Activated naive CD4-positive, alpha-beta T cell treated with anti-CD3 and anti-CD28 coated beads, Interleukin-2, amount 50 U/mL, for 24 hours (primary cell): ENCODE data around the gene SLX9.
A peak's percentile ranks its signal among the peaks of the same experiment; 100 is the strongest.

Experiments used
- H3K27ac Mint-ChIP-seq: one replicate; pipeline ENCODE4 v1.8.0; 2021; ENCODE audit warnings: mild to moderate bottlenecking, mixed read lengths
- H3K27me3 Mint-ChIP-seq: one replicate; pipeline ENCODE4 v1.8.0; 2021; ENCODE audit warnings: mixed read lengths
- H3K36me3 Mint-ChIP-seq: one replicate; pipeline ENCODE4 v1.8.0; 2021; ENCODE audit warnings: mixed read lengths
- H3K4me1 Mint-ChIP-seq: one replicate; pipeline ENCODE4 v1.8.0; 2021; ENCODE audit warnings: mixed read lengths
- H3K4me3 Mint-ChIP-seq: one replicate; pipeline ENCODE4 v1.8.0; 2021; ENCODE audit warnings: mild to moderate bottlenecking, mixed read lengths
- H3K9me3 Mint-ChIP-seq: one replicate; pipeline ENCODE4 v1.8.0; 2021; ENCODE audit warnings: mixed read lengths

The SLX9 gene

DNA sequence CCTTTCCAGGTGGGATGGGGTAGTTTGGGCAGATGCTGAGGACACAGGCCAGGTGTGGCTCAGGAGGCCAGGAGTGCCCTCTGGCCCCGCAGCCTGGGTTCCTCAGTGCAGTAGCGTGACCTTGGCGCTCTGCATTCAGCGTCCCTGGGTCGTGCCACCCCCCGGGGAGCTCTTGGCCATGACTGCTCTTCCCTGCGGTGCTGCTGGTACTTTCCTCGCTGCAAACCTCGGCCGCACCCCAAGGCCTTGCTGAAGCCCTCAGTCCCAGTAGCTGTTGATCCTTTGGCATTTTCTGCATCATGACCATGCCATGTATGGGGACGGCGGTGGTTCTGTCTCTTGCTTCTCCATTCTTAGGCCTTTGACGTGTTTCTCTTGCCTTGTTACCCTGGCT is 13.8 kb downstream of the SLX9 start:
- no peak overlapping the region for H3K27ac Mint-ChIP-seq
- no peak overlapping the region for H3K4me3 Mint-ChIP-seq
- H3K36me3 Mint-ChIP-seq: peaks cover 4% of the 10 kb centered on the region
- H3K4me1 Mint-ChIP-seq: peaks cover 16% of the 10 kb centered on the region
- no peaks in the 10 kb centered on the region for H3K9me3 Mint-ChIP-seq
- no peaks in the 10 kb centered on the region for H3K27me3 Mint-ChIP-seq

DNA sequence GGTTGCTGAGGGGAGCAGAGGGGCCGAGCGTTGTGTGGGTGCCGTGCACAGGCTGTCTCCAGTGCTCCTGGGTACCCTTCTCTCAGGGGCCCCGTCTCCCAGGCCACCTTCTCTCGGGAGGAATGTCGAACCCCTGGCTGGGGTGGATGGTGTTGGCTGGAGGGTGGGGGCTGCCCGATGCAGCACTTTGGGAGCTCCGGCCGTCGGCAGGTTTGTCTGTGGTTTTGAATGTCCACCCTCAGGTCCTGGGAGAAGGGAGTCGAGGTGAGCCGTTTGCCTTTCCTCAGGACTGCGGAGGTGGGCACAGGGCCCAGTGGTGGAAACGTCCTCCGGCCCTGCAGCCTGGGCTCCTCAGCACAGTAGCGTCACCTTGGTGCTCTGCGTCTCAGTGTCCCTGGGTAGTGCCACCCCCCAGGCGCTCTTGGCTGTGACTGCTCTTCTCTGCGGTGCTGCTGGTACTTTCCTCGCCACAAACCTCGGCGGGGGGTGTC is 14.5 kb downstream of the SLX9 start:
- Mint-ChIP-seq H3K27me3 (no peaks in the 10 kb centered on the region), H3K4me3 (no peak overlapping the region), H3K36me3 (peaks cover 5% of the 10 kb centered on the region), H3K27ac (no peak overlapping the region), H3K4me1 (peaks cover 16% of the 10 kb centered on the region), H3K9me3 (no peaks in the 10 kb centered on the region)

GRCh38 chr21:44955141-44955797 is 15.4 kb downstream of the SLX9 start:
- H3K9me3 Mint-ChIP-seq: no peaks in the 10 kb centered on the region
- H3K4me3 Mint-ChIP-seq: no peak overlapping the region
- H3K36me3 Mint-ChIP-seq: peaks cover 5% of the 10 kb centered on the region
- H3K27ac Mint-ChIP-seq: peak overlapping the region; percentile 35
- H3K27me3 Mint-ChIP-seq: no peaks in the 10 kb centered on the region
- H3K4me1 Mint-ChIP-seq: peaks cover 8% of the 10 kb centered on the region

DNA sequence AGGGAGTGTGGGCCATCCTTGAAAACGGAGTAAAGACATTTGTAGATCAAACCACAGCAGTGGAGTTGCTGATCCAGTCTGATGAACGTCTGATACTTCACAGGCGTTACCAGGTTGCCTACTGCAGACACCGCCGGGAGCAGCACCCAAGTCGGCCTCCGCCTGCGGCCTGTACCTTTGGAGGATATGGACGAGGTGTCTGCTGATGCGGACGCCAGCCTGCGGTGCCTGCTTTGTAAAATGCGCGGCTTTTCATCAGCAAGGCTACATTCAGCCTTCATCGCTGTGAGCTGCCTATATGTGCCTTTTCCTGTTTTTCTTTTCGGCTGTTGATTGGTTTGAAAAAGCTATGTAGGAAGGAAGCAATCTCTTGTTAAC is 16.0 kb downstream of the SLX9 start:
- Mint-ChIP-seq H3K4me3 (no peak overlapping the region), H3K27me3 (no peaks in the 10 kb centered on the region), H3K36me3 (peaks cover 7% of the 10 kb centered on the region), H3K27ac (peak overlapping the region; percentile 35), H3K9me3 (no peaks in the 10 kb centered on the region), H3K4me1 (peaks cover 7% of the 10 kb centered on the region)

- Mint-ChIP-seq H3K27me3 (no peaks in the 10 kb centered on the region), H3K9me3 (no peaks in the 10 kb centered on the region), H3K4me3 (no peak overlapping the region), H3K4me1 (peaks cover 7% of the 10 kb centered on the region), H3K27ac (no peak overlapping the region), H3K36me3 (peaks cover 7% of the 10 kb centered on the region)
Measured at GRCh38 chr21:44956356-44957046, 16.7 kb downstream of the SLX9 start.

DNA sequence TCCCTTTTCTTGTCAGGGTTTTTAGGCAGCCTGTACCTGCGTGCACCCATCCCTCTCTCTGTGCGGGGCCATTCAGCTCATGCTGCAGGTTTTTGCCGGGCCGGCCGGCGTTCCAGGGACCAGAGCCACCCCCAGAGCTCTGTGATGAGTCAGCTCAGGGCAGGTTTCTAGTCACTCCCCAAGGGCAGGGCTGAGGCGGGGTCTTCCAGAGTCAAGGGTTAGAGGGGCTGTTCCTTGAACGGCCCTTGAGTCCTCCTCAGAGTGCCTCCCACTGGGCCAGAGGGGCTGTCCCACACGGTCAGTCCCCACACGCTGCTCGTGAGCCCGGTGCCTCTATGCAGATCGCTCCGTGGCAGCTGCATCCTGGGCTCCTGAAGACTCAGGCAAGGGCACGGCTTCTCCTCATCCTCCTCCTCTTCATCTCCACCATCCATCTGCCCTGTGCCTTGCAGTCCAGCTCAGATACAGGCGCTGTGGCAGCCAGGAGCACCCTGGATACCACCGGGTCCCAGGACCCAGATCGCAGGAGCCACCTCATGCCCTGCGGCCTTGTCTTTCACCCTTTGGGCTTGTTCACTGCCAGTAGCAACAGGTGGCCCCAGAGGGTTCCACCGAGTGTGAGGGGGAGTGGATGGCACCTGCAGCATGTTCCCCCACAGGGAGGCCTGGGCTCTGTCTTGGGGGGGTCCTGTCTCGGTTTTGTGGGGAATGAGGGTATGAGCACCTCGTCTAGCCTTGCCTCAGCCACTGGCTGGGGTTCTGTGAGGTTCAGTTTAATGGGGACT is 17.4 kb downstream of the SLX9 start:
- H3K27ac Mint-ChIP-seq: peak overlapping the region; percentile 65
- H3K27me3 Mint-ChIP-seq: no peaks in the 10 kb centered on the region
- no peaks in the 10 kb centered on the region for H3K9me3 Mint-ChIP-seq
- H3K4me1 Mint-ChIP-seq: peaks cover 7% of the 10 kb centered on the region
- peaks cover 8% of the 10 kb centered on the region for H3K36me3 Mint-ChIP-seq
- H3K4me3 Mint-ChIP-seq: no peak overlapping the region

GRCh38 chr21:44957901-44958451 is 18.1 kb downstream of the SLX9 start:
- Mint-ChIP-seq H3K4me1 (peaks cover 7% of the 10 kb centered on the region), H3K4me3 (no peak overlapping the region), H3K27me3 (no peaks in the 10 kb centered on the region), H3K9me3 (no peaks in the 10 kb centered on the region), H3K27ac (no peak overlapping the region), H3K36me3 (peaks cover 9% of the 10 kb centered on the region)

DNA sequence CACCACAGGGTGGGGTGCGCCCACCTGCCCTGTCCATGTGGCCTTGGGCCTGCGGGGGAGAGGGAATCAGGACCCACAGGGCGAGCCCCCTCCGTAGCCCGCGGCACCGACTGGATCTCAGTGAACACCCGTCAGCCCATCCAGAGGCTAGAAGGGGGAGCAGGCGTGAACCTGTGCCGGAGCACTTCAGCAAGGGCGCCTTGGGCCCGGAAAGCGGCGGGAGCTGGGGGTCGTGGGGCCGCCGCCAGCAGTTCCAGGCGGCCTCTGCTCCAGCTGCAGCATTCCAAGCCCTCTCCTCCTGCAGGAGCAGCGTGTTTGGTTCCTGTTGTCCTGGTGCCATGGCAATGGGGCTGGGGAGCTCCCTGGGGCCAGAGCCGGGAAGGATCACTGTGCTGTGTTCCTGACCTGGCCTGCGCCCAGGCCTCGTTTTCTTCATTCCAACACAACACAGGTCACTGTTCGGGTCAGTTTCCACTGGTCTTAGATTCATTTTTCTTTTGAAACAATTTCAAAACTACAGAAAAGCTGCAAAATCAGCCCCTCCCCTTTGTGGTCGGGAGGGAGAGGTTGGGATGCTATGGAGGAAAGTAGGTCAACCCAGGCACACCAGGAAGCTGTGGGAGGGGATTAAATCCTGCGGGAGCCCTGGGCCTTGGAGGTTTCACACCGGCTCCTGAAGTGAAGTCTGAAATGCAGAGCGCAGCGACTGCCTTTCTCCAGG is 18.8 kb downstream of the SLX9 start:
- Mint-ChIP-seq H3K27me3 (no peaks in the 10 kb centered on the region), H3K4me1 (peaks cover 11% of the 10 kb centered on the region), H3K9me3 (no peaks in the 10 kb centered on the region), H3K4me3 (no peak overlapping the region), H3K27ac (no peak overlapping the region), H3K36me3 (peaks cover 9% of the 10 kb centered on the region)

- H3K36me3 Mint-ChIP-seq: peaks cover 10% of the 10 kb centered on the region
- no peaks in the 10 kb centered on the region for H3K9me3 Mint-ChIP-seq
- H3K27me3 Mint-ChIP-seq: no peaks in the 10 kb centered on the region
- no peak overlapping the region for H3K4me3 Mint-ChIP-seq
- H3K4me1 Mint-ChIP-seq: peaks cover 19% of the 10 kb centered on the region
- H3K27ac Mint-ChIP-seq: no peak overlapping the region
Measured at GRCh38 chr21:44959376-44960091, 19.7 kb downstream of the SLX9 start.

- H3K4me3 Mint-ChIP-seq: no peak overlapping the region
- no peaks in the 10 kb centered on the region for H3K27me3 Mint-ChIP-seq
Measured at GRCh38 chr21:44960141-44961092, 20.6 kb downstream of the SLX9 start.

GRCh38 chr21:44962403-44962966 is 22.7 kb downstream of the SLX9 start:
- H3K27me3 Mint-ChIP-seq: no peaks in the 10 kb centered on the region
- H3K4me1 Mint-ChIP-seq: peaks cover 31% of the 10 kb centered on the region
- peaks cover 6% of the 10 kb centered on the region for H3K36me3 Mint-ChIP-seq
- no peak overlapping the region for H3K4me3 Mint-ChIP-seq
- H3K9me3 Mint-ChIP-seq: no peaks in the 10 kb centered on the region
- H3K27ac Mint-ChIP-seq: no peak overlapping the region

More at GRCh38 chr21:44960141-44961092, 20.6 kb downstream of the SLX9 start:
- Mint-ChIP-seq H3K9me3 (no peaks in the 10 kb centered on the region), H3K36me3 (peaks cover 9% of the 10 kb centered on the region), H3K27ac (no peak overlapping the region), H3K4me1 (peaks cover 27% of the 10 kb centered on the region)

- Mint-ChIP-seq H3K27ac (no peak overlapping the region), H3K9me3 (no peaks in the 10 kb centered on the region), H3K4me1 (peaks cover 34% of the 10 kb centered on the region), H3K4me3 (peak overlapping the region; percentile 72), H3K36me3 (peaks cover 6% of the 10 kb centered on the region), H3K27me3 (no peaks in the 10 kb centered on the region)
Measured at GRCh38 chr21:44964381-44964780, 24.6 kb downstream of the SLX9 start.

- Mint-ChIP-seq H3K4me3 (peak overlapping the region; percentile 72), H3K9me3 (no peaks in the 10 kb centered on the region), H3K27ac (no peak overlapping the region), H3K27me3 (no peaks in the 10 kb centered on the region), H3K36me3 (peaks cover 7% of the 10 kb centered on the region), H3K4me1 (peaks cover 43% of the 10 kb centered on the region)
Measured at GRCh38 chr21:44965251-44966022, 25.6 kb downstream of the SLX9 start.
